HL-60 (cell line): ENCODE measurements around the gene P2RY6.

ENCODE experiments used
- DNase-seq, 2 experiments: peaks; one replicate each; pipeline ENCODE4 v3.0.0-alpha.2; 2010 to 2020; ENCODE audit warnings: low read depth in 1 of 2, low spot score in 1 of 2
- H3K27ac ChIP-seq: fragments of 250-450 bp; sonication (Bioruptor Pico); replicated peaks from 2 replicates; pipeline ENCODE4 v1.5.1; 2020; ENCODE audit warnings: mild to moderate bottlenecking, moderate library complexity
- H3K27me3 ChIP-seq: fragments of 250-450 bp; sonication (Bioruptor Pico); 2 replicates; pipeline ENCODE4 v1.5.1; 2021; ENCODE audit warnings: mild to moderate bottlenecking, moderate library complexity; ENCODE audit not compliant: insufficient read depth, poor library complexity, severe bottlenecking
- H3K4me3 ChIP-seq: replicated peaks from 2 replicates; pipeline ENCODE4 v1.5.1; 2011; ENCODE audit warnings: mild to moderate bottlenecking, control low read depth, low read length; ENCODE audit not compliant: insufficient read depth
- GABPA ChIP-seq: IDR thresholded peaks from 2 replicates; pipeline ENCODE4 v1.6.1; 2012; ENCODE audit warnings: low read depth
- POLR2AphosphoS5 ChIP-seq: IDR thresholded peaks from 2 replicates; pipeline ENCODE4 v1.6.1; 2012; ENCODE audit warnings: low read depth
- SPI1 ChIP-seq: IDR thresholded peaks from 2 replicates; pipeline ENCODE4 v1.6.1; 2012; ENCODE audit warnings: low read depth, mild to moderate bottlenecking, borderline replicate concordance
- TF ChIP-seq, protein P1 (sequence below): IDR thresholded peaks from one replicate; pipeline ENCODE4 v1.5.1; 2011; ENCODE audit warnings: low read length, control low read depth, inconsistent platforms; ENCODE audit not compliant: insufficient read depth
- TF ChIP-seq, protein P2 (sequence below): IDR thresholded peaks from 2 replicates; pipeline ENCODE4 v1.6.1; 2012; ENCODE audit warnings: low read depth; ENCODE audit not compliant: insufficient replicate concordance

The P2RY6 gene

DNA sequence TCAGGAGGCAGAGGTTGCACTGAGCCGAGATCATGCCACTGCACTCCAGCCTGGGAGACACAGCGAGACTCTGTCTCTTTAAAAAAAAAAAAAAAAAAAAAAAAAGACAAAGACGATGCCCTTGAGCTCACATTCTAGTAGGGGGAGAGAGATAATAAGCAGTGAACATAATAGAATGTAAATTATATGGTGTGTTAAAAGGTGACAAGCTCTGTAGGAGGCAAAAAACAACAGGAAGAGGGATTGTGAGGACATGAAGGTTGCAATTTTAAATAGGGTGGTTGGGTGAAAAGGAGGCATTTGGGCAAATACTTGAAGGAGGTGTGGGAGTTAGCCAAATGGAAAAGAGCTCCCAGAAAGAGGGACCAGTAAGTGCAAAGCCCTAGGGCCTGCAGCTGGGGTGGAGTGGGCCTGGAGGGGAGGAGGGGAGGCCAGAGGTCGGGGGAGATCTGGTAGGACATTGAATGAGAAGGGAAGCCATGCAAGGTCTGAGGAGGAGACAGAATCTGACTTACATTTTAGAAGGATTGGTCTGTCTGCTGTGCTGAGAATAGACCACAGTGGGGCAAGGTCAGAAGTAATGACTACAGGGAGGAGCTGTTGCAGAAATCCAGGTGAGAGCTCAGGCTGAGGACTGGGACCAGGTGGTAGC lies 27.4 kb upstream of the P2RY6 start:
- no peak for DNase-seq
- H3K27ac ChIP-seq: no peak overlapping the region
- H3K4me3 ChIP-seq: no peak overlapping the region
- no peak for TF ChIP-seq GABPA
- TF ChIP-seq SPI1: no peak
- no peak for TF ChIP-seq POLR2AphosphoS5
- TF ChIP-seq, protein P1, sequence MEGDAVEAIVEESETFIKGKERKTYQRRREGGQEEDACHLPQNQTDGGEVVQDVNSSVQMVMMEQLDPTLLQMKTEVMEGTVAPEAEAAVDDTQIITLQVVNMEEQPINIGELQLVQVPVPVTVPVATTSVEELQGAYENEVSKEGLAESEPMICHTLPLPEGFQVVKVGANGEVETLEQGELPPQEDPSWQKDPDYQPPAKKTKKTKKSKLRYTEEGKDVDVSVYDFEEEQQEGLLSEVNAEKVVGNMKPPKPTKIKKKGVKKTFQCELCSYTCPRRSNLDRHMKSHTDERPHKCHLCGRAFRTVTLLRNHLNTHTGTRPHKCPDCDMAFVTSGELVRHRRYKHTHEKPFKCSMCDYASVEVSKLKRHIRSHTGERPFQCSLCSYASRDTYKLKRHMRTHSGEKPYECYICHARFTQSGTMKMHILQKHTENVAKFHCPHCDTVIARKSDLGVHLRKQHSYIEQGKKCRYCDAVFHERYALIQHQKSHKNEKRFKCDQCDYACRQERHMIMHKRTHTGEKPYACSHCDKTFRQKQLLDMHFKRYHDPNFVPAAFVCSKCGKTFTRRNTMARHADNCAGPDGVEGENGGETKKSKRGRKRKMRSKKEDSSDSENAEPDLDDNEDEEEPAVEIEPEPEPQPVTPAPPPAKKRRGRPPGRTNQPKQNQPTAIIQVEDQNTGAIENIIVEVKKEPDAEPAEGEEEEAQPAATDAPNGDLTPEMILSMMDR: no peak
- TF ChIP-seq, protein P2, sequence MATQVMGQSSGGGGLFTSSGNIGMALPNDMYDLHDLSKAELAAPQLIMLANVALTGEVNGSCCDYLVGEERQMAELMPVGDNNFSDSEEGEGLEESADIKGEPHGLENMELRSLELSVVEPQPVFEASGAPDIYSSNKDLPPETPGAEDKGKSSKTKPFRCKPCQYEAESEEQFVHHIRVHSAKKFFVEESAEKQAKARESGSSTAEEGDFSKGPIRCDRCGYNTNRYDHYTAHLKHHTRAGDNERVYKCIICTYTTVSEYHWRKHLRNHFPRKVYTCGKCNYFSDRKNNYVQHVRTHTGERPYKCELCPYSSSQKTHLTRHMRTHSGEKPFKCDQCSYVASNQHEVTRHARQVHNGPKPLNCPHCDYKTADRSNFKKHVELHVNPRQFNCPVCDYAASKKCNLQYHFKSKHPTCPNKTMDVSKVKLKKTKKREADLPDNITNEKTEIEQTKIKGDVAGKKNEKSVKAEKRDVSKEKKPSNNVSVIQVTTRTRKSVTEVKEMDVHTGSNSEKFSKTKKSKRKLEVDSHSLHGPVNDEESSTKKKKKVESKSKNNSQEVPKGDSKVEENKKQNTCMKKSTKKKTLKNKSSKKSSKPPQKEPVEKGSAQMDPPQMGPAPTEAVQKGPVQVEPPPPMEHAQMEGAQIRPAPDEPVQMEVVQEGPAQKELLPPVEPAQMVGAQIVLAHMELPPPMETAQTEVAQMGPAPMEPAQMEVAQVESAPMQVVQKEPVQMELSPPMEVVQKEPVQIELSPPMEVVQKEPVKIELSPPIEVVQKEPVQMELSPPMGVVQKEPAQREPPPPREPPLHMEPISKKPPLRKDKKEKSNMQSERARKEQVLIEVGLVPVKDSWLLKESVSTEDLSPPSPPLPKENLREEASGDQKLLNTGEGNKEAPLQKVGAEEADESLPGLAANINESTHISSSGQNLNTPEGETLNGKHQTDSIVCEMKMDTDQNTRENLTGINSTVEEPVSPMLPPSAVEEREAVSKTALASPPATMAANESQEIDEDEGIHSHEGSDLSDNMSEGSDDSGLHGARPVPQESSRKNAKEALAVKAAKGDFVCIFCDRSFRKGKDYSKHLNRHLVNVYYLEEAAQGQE: no peak
- H3K27me3 ChIP-seq: no peaks in the 10 kb centered on the region

DNA sequence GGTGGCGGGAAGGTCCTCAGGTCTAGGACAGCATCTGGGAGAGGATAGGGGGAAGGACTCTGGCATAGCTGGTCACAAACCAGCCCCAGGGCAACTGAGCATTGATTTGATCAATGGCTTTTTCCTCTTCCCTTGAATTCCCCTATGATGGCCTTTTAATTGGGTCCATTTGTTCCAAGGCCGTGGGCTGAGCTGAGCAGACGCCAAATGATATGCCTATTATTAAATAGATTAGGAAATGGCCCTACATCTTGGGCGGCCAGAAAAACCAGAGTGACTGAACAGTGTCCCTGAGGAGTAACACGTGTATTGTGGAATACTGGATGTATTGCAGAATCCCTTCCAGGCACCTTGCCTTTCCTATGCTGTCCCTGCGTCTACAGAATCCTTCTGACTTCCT lies 26.7 kb upstream of the P2RY6 start:
- no peak for DNase-seq
- no peaks in the 10 kb centered on the region for H3K27me3 ChIP-seq
- H3K27ac ChIP-seq: no peak overlapping the region
- TF ChIP-seq, protein P1: no peak
- TF ChIP-seq SPI1 (no peak), GABPA (no peak), POLR2AphosphoS5 (no peak)
- TF ChIP-seq, protein P2: no peak
- H3K4me3 ChIP-seq: no peak overlapping the region

DNA sequence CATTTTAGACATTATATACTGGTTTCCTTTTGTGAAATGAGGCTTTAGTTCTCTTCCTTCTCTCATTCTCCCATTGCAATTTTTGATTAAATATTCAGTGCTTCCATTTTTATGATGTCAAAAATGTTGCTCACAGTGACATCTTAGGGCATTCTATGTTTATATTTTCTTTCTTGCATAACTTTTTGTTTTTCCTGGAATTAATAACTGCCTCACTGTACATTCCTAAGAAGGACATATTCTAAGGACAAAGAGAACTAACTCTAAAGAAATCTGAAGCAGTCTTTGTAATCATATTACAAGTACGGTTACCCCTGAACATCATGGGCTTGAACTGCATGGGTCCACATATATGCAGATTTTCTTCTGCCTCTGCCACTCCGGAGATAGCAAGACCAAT lies 25.8 kb upstream of the P2RY6 start:
- TF ChIP-seq POLR2AphosphoS5 (no peak), SPI1 (no peak), GABPA (no peak)
- TF ChIP-seq, protein P2: no peak
- TF ChIP-seq, protein P1: no peak
- Histone ChIP-seq H3K27ac (no peak overlapping the region), H3K4me3 (no peak overlapping the region), H3K27me3 (no peaks in the 10 kb centered on the region)
- DNase-seq: no peak
